ENCODE data around the gene GNAI3. TPM values are rescaled to one million over a fixed set of nuclear protein-coding genes. Genes with fewer than 3 reads are reported as not detected.

Gene GNAI3
- total and polyA plus RNA-seq, 2 of the 13 experiments (the other 11 are each of a cell fraction or from before 2014, with no cell fraction given) = 4.3 to 9.0 TPM

DNA sequence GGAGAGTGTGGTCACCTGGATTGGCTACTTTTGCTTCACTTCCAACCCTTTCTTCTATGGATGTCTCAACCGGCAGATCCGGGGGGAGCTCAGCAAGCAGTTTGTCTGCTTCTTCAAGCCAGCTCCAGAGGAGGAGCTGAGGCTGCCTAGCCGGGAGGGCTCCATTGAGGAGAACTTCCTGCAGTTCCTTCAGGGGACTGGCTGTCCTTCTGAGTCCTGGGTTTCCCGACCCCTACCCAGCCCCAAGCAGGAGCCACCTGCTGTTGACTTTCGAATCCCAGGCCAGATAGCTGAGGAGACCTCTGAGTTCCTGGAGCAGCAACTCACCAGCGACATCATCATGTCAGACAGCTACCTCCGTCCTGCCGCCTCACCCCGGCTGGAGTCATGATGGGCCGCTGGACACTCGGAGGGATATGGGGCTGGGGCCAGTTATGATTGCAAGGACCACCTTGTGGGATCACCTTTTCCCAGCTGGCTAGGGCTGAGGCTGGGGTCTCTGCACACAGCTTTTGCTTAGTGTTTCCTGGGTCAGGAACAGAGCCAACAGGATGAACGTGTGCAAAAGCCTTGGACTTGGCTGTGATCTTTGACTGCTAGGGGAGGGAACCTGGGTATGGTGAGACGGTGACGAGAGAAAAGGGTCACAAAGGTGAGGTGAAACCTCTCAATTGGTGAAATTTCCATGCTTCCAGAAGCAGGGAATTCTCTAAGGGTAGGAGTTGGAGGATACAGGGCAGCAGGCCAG is 4.3 kb upstream of the GNAI3 start (continued):
- TF ChIP-seq ZNF441 (CRISPR knock-in tag; IDR thresholded peaks at IDR 0.05; ENCODE audit: borderline replicate concordance) (no peak), ZBTB25 (CRISPR knock-in tag; IDR thresholded peaks at IDR 0.05) (no peak), POLR2AphosphoS5 (IDR thresholded peaks at IDR 0.05; ENCODE audit: low read depth, low read length) (no peak), RARG (CRISPR knock-in tag; IDR thresholded peaks at IDR 0.05; ENCODE audit: low read depth) (no peak), RBM22 (optimal IDR thresholded peaks at IDR 0.05; ENCODE audit: low read length) (no peak), ZBTB40 (IDR thresholded peaks at IDR 0.05) (no peak), ZBTB40 (CRISPR knock-in tag; IDR thresholded peaks at IDR 0.05) (no peak), RAD21 (CRISPR knock-in tag; IDR thresholded peaks at IDR 0.05) (no peak), ZNF557 (CRISPR knock-in tag; IDR thresholded peaks at IDR 0.05) (no peak), DBP (CRISPR knock-in tag; IDR thresholded peaks at IDR 0.05; ENCODE audit: not compliant biosample characterization) (no peak), JUND (CRISPR knock-in tag; IDR thresholded peaks at IDR 0.05) (no peak)
- TF ChIP-seq, protein P1, sequence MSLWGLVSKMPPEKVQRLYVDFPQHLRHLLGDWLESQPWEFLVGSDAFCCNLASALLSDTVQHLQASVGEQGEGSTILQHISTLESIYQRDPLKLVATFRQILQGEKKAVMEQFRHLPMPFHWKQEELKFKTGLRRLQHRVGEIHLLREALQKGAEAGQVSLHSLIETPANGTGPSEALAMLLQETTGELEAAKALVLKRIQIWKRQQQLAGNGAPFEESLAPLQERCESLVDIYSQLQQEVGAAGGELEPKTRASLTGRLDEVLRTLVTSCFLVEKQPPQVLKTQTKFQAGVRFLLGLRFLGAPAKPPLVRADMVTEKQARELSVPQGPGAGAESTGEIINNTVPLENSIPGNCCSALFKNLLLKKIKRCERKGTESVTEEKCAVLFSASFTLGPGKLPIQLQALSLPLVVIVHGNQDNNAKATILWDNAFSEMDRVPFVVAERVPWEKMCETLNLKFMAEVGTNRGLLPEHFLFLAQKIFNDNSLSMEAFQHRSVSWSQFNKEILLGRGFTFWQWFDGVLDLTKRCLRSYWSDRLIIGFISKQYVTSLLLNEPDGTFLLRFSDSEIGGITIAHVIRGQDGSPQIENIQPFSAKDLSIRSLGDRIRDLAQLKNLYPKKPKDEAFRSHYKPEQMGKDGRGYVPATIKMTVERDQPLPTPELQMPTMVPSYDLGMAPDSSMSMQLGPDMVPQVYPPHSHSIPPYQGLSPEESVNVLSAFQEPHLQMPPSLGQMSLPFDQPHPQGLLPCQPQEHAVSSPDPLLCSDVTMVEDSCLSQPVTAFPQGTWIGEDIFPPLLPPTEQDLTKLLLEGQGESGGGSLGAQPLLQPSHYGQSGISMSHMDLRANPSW (CRISPR knock-in tag; IDR thresholded peaks at IDR 0.05; ENCODE audit: borderline replicate concordance) = no peak
- TF ChIP-seq, protein P2, sequence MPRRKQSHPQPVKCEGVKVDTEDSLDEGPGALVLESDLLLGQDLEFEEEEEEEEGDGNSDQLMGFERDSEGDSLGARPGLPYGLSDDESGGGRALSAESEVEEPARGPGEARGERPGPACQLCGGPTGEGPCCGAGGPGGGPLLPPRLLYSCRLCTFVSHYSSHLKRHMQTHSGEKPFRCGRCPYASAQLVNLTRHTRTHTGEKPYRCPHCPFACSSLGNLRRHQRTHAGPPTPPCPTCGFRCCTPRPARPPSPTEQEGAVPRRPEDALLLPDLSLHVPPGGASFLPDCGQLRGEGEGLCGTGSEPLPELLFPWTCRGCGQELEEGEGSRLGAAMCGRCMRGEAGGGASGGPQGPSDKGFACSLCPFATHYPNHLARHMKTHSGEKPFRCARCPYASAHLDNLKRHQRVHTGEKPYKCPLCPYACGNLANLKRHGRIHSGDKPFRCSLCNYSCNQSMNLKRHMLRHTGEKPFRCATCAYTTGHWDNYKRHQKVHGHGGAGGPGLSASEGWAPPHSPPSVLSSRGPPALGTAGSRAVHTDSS (CRISPR knock-in tag; conservative IDR thresholded peaks at IDR 0.05) = no peak
